Hippocampal formation (tissue), 2 donors: ENCODE data around the gene ATG13.
A peak's percentile ranks its signal among the peaks of the same experiment; 100 is the strongest.

ENCODE experiments used
- DNase-seq, 2 donors: peaks; one replicate each; lab custom pipeline; 2025; lab: John Stamatoyannopoulos, UW

ATG13 gene

DNA sequence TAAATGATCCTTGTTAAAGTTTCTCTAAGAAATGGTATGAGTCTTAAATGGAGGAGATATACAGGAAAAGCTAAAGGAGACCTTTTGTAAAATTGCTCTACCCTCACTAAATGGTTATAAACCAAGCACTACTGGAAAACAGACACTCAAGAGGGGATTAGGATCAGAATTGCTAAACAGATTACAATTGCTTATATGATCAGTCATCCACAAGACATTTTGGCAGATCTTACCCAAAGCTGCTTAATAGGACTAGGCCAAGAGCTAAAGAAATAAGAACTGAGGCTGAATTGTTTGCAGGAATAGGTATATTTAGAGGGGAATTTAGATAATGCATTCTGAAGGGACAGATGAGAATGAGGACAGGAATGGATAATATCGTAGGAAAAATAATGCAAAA, 9.8 kb upstream of the ATG13 start:
- no peak for DNase-seq

DNA sequence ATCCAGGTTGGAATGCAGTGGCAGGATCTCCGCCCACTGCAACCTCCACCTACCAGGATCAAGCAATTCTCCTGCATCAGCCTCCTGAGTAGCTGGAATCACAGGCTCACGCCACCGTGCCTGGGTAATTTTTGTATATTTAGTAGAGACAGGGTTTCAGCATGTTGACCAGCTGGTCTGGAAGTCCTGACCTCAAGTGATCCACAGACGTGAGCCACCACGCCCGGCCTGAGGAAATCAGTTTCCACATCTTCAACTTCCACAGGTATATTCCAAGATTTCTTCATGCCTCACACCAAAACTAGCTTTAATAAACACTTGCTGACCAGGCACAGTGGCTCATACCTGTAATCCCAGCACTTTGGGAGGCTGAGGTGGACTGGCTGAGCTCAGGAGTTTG, 8.0 kb upstream of the ATG13 start:
- DNase-seq, result no peak

DNA sequence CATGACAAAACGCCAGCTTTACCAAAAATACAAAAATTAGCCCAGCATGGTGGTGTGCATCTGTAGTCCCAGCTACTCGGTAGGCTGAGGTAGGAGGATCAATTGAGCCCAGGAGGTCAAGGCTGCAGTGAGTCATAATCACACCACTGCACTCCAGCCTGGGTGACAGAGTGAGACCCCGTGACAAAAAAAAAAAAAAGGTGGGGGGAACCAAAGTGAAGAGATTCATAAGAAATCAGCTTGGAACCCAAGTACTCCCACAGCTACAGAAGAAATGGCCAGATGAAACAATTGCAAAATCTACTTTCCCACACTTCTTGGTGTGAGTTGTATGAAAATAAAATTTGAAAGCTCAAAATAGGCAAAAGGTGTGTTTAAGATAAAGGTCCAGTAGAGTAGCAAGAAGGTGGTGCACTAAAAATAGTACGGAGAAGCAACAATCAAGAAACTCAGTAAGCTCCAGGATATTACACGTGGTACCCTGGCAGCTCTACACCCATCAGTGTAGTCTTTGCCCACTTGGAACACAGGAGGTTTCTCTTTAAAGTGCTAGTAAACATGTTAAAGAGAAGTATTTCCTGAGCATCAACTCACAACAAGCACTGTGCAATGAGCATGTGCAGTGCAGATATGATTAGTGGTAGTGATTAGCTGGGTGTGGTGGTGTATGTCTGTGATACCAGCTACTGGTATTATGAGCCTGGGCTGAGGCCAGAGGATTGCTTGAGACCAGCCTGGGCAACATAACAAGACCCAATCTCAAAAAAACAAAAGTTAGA, 5.6 kb upstream of the ATG13 start:
- no peak for DNase-seq

DNA sequence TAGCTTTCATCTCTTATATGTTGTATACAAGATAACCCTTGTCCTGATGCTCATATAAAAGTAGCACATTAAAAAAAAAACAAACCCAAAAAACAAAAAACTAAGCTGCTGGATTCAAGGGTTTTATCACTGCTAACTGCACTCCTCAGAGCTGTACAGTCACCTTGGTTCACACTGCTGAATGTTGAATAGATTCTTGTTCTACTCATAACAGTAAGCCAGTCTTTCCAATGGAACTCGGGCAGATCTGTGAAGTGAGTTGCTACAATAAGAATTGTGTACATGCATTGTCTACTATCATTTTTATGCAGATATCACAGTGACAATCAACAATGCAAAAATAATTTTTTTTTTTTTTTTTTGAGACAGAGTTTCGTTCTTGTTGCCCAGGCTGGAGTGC, 5.0 kb upstream of the ATG13 start:
- peak in 1 of 2 donors; percentile 66 for DNase-seq

DNA sequence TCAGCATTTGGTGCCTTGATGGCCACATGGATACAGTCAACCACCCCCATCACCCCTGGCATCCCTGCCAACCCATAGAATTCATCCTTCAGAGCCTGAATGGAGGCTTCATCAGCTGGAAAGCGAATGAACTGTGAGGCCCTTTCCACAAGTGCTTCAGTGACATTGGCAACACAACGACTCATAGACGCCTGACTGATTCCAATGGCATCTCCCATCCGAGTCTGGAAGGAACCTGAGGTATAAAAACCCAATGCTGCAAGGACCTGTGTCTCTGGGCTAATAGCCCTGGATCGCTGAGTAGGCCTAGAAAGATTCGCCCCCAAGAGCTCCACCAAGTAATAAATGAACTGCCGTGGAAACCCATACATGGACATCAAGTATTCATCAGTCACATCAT, 1.6 kb upstream of the ATG13 start:
- DNase-seq, result no peak

DNA sequence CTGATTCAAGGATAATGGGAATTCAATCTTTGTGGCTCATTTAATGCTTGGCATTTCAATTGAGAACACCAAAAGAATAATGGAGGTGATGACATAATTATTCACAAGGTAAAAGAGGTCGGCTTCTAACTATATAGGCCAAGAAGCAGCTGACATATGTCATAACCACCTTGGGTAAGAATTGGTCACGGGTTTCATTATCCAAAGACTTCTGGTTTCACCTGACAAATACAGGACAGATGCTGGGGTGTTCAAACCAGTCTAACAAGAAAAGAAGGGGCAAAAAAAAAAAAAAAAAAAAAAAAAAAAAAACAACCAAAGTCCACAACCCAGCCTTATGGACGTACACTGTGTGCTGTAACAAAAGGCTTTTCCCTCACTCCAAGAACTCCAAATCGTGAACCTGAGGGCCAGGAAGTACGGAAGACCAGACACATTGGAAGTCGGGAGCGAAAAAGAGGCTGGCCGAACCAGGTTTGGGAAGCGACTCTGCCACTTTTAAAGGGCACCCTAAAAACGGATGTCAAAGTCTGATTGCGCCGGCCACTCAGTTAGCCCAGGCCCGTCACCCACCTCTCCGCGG, 711 bp upstream of the ATG13 start:
- no peak for DNase-seq

DNA sequence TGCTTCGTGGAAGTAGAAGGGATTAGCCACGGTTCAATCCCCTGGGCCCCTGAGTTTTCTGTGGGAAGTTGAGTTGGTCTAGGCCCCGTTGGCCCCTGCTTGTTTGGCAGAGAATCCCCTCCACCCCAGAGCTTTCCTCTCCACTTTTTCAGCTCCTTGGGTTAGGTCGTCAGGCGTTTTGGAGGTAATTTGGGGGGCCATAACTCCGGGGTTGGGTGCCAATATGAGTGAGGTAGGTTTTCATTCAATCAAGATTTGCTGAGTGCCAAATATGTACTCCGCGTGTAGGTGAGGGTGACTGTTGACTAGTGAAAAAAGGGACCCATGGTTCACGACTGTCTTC, 590 bp downstream of the ATG13 start:
- no peak for DNase-seq

DNA sequence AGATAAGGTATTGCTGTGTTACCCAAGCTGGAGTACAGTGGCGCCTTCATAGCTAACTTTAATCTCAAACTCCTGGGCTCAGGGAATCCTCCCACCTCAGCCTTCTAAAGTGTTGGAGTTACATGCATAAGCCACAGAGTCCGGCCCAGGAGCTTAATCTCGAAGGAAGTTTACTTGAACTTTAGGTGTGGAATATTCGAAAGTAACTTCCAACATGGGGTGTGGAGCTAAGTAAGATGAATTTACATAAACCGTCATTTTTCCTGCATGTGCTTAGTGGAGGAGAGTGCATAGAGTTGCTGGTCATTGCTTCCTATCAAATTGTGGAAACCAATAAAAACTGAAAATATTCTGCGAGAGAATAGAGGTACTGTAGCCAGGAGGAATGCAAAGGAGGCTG, 1.5 kb downstream of the ATG13 start:
- DNase-seq, result no peak

DNA sequence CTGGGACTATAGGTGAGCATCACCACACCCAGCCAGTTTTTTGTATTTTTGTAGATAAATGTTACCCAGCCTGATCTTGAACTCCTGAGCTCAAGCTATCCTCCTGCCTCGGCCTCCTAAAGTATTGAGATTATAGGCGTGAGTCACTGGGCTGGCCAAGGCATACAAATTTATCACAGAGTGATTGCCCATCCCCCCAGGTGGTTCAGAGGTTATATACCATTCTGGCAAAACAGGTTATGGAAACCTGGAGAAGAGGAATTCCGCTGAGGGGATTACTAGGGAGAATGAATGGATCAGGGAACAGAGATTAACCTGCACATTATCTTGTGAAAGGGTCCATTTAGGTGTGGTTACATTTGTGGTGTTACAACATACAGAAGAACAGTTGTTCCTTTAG, 8.1 kb downstream of the ATG13 start:
- no peak for DNase-seq

DNA sequence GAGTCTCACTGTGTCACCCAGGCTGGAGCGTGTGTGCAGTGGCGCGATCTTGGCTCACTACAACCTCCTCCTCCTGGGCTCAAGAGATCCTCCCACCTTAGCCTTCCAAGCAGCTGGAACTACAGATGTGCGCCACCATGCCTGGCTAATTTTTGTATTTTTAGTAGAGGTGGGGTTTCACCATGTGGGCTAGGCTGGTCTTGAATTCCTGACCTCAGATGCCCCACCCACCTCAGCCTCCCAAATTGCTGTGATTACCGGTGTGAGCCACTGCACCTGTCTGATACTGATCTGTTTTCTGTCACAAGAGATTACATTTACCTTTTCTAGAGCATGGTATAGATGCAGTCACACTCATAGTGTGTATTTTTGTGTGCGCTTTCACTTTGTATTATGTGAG, 11.6 kb downstream of the ATG13 start:
- DNase-seq, result no peak

DNA sequence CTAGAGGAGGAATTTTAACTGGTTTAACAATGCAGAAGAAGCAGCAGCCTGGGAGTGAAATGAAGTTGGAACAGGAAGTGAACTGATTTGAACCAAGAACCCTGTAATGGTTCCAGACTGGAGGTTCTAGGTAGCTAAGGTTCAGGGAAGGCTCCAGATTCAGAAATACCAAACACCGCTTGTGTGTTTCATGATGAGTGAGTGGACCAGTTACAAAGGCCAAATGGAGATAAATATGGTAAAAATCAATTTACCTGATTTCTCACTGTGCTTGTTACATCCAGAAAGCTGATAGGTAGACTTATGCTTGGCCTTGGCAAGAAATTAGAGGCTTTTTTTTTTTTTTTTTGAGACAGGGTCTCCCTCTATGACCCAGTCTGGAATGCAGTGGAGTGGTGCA, 12.9 kb downstream of the ATG13 start:
- no peak for DNase-seq

DNA sequence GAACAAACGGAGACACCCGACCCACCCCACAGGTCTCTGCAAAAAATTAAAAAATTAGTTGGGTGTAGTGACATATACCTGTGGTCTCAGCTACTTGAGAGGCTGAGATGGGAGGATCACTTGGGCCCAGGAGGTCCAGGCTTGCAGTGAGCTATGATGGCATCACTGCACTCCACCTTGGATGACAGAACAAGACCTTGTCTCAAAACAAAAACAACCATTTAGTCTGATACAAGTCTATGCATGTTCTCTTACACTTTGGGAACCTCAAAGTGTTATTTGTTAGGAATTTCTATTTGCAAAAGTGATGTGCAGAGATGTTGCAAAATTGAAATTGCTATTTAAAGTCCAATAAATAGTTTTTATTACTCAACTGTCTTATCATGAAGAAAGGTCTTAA, 14.3 kb downstream of the ATG13 start:
- DNase-seq, result no peak

DNA sequence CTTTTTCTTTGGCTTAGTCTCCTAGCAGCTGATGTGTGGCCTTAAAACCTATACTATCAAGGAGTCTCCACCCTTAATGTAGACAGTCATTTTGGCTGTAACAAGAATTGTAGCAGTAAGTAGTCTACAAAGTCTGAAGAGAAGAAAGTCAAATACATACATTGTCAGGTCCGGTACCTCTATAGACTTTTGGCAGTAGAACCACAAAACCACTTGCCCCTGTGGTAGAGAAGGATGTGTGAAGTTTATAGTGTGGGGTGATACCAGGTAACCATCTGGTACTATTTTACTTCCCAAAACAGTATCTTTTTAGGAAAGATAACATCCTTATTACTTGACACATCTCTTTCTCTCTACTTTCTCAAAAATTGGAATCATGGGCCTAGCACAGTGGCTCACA, 15.1 kb downstream of the ATG13 start:
- no peak for DNase-seq

DNA sequence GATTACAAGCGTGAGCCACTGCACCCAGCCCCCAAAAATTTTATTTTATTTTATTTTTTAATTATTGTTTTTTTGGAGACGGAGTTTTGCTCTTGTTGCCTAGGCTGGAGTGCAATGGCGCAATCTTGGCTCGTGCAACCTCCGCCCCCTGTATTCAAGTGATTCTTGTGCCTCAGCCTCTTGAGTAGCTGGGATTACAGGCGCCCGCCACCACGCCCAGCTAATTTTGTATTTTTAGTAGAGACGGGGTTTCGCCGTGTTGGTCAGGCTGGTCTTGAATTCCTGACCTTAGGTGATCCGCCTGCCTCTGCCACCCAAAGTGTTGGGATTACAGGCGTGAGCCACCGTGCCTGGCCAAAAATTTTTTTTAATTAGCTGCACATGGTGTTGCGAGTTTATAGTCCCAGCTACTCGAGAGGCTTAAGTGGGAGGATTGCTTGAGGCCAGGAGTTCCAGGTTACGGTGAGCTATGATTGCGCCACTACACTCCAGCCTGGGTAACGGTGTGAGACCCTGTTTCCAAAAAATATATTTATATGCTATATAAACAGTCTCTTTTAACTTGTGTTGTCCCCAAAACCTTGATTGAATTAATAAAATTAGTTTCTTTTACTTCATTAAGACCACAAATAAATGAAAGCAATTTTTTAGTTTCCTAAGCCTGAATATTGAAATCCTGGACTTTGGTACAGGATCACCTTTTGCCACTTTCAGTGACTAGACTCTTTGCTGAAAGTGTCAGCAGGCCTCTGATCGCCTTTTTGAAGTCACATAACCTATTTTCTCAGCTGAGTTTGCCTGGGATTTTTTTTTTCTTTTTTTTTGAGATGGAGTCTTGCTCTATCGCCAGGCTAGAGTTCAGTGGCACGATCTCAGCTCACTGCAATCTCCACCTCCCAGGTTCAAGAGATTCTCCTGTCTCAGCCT, 16.2 kb downstream of the ATG13 start:
- DNase-seq, result no peak

DNA sequence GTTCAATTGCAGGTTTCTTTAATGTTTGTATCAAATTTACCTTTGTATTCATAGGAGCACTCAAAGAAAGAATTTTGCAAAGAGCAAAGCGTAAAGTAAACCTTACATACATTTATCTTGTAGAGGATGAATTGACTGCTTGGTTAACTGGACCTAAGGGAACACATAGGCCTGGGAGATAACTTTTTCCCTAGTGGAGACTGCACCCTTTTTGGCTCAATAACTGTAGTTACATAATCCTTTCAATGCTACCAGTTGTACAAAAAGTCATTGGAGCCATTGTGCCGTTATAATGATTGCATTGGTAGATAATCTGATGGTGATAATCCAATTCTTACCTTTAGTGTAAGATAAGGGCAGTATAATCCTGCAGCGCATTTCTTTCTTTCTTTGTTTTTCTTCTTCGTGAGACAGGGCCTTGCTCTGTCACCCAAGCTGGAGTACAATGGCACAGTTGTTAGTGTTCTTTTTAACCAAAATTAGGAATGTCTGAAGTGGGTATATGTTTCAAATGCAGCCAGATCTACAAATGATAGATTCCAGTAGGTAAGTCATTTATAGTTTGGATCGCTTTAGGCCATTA, 18.3 kb downstream of the ATG13 start:
- no peak for DNase-seq

DNA sequence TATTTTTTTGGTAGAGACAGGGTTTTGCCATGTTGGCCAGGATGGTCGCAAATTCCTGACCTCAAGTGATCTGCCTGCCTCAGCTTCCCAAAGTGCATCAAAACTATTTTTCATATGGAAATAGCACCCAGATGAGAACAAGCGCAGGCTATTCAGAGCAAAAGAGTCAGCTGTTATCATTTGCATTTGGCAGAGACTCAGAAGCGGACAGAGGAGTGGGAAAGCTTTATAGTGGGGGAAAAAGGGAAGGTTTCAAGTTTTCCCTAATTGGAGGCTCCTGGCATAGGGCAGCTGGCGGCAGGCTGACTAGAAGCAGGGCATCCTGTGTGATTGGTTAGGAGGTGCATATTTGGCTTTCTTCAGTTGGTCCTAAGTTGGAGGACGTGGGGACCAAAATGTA, 20.2 kb downstream of the ATG13 start:
- DNase-seq, result peak; percentile 20 to 57

DNA sequence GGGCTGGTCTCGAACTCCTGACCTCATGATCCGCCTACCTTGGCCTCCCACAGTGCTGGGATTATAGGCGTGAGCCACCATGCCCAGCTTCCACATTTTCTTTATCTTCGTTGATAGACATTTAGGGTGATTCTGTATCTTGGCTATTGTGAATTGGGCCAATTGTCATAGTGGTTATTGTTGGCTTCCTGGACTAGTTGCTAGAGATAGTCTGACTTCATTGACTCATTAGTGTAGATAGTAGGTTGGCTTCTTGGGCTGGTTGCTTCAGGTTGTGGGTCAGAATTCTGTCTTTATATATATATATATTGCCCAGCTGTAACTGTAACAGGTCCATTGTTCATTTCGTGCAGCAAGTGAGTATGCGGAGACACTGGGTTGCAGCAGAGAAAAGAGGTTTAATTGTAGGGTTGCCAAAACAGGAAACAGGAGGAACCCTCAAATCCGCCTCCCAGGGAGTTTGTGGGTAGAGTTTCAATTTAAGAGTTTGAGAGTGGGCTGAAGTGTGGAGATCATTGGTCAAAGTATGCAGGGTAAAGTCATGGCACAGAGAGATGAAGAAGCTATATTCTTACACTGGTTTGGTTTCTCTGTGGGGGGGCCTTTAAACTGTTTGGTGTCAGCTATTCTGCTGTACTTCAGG, 22.0 kb downstream of the ATG13 start:
- DNase-seq, result no peak

DNA sequence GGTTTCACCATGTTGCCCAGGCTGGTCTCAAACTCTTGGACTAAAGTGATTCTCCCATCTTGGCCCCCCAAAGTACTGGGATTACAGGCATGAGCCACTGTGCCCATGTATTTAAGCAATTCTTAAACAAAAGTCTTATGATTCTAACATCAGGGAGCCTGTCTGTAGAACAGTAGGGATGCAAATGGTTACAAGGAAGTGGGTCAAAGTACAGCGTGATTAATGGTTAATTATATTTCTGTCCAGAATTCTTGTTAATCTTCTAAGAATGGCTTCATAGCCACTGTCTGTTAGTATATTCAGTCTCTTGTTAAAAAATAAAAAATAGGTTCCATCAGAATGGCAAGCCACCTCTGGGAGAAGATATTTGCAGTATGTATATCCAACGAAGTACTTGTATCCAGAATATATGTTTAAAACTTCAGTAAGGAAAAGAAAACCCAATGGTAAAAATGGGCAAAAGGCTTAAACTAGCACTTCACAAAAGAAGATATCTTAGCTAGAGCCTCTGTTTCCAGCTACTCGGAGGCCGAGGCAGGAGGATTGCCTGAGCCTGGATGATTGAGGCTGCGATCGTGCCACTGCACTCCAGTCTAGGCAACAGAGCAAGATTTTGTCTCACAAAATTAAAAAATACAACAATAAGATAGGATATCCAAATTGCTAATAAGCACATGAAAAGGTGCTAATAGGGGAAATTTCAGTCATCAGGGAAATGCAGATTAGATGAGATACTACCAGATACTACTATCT, 22.9 kb downstream of the ATG13 start:
- DNase-seq, result no peak

DNA sequence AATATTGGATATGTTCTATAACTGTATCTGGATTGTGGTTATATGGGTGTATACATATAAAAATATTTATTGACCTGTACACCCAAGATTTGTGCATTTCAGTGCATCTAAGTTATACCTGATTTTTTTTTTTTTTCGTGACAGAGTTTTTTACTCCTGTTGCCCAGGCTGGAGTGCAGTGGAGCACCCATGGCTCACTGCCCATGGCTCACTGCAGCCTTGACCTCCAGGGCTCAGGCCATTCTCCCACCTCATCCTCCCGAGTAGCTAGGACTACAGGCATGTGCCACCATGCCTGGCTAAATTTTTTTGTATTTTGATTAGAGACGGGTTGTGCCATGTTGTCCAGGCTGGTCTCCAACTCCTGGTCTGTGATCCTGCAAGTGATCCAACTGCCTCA, 24.3 kb downstream of the ATG13 start:
- DNase-seq, result no peak

DNA sequence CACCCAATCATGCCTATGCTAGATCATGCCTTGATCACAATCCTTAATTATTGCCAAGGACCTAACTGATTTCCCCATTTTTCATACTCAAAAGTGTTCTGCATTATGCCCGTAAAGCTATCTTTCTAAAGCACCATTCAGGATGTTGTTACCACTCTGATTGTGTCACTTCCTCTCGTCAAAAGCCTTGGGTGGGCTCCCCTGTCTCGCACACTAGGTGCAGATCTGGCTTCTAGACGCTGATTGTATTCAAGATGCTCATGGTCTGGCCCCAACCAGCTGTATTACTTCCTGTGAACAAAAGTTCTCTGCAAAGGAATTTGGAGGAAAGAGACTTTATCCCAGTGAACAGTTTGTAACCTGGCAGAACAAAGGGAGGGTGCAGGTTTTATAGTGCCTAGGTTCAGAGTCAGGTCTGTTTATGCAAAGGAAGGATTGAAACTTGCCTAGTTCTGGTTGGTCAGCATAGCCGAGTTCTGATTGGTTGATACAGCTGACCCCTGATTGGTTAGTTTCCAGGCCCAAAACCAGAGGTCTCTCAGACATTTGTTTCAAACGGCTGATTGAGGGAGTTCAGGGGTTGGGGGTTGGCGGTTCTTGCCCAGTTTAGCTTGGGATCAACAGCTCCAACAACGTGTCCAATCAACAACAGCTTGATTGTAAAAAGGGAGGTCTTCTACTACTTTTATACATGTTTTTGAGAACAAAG, 25.4 kb downstream of the ATG13 start:
- no peak for DNase-seq

DNA sequence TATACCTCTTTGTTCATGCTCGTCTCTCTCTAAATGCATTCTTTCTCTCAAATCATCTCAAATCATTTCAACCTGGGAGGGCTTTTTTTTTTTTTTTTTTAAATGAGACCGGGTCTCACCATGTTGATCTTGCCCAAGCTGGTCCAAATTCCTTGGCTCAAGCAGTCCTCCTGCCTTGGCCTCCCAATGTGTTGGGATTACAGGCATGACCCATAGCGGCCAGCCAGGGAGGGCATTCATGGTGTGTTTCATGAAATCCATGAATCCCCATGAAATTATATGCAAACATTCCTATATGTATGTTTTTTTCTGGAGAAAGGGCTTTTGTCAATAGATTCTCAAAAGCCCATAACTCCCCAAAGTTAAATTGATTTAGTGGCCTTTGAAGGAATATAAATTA, 26.2 kb downstream of the ATG13 start:
- no peak for DNase-seq
